GM19455 (cell line): Measurements from ENCODE around the gene MUC2.

Source experiments
- ATAC-seq: cut with Tn5 transposase; IDR thresholded peaks from one replicate; pipeline ENCODE4 v1.9.1; 2021; ENCODE audit not compliant: unreplicated experiment

MUC2 gene

GRCh38 chr11:1085440-1086170, 10.9 kb downstream of the MUC2 start:
- ATAC-seq = no peak

GRCh38 chr11:1086171-1087102, 11.8 kb downstream of the MUC2 start:
- no peak for ATAC-seq

GRCh38 chr11:1087279-1087960, 12.7 kb downstream of the MUC2 start:
- no peak for ATAC-seq

- no peak for ATAC-seq
Observed at GRCh38 chr11:1087961-1088926, 13.6 kb downstream of the MUC2 start.

GRCh38 chr11:1088927-1089737, 14.5 kb downstream of the MUC2 start:
- ATAC-seq = no peak

GRCh38 chr11:1089738-1090599, 15.3 kb downstream of the MUC2 start:
- no peak for ATAC-seq

- ATAC-seq = no peak
Observed at GRCh38 chr11:1090600-1091331, 16.1 kb downstream of the MUC2 start.

GRCh38 chr11:1091332-1092083, 16.8 kb downstream of the MUC2 start:
- no peak for ATAC-seq

GRCh38 chr11:1092145-1092670, 17.5 kb downstream of the MUC2 start:
- ATAC-seq = no peak

GRCh38 chr11:1092919-1093318, 18.2 kb downstream of the MUC2 start:
- ATAC-seq = no peak

GRCh38 chr11:1099519-1100355, 25.1 kb downstream of the MUC2 start:
- ATAC-seq = no peak

- ATAC-seq = no peak
Observed at GRCh38 chr11:1100417-1101245, 26.0 kb downstream of the MUC2 start.

GRCh38 chr11:1101318-1102089, 26.8 kb downstream of the MUC2 start:
- ATAC-seq = no peak

GRCh38 chr11:1102221-1102971, 27.7 kb downstream of the MUC2 start:
- no peak for ATAC-seq
